Hepatocyte (in vitro differentiated cells): ENCODE data around the gene UGCG. TPM values are rescaled to one million over a fixed set of nuclear protein-coding genes. Genes with fewer than 3 reads are reported as not detected.

ENCODE experiments used
- DNase-seq: peaks from one replicate; pipeline ENCODE4 v3.0.0-alpha.2; 2016; ENCODE audit warnings: low spot score
- H2AFZ ChIP-seq: fragments of 200-600 bp; sonication (generic); 2 replicates; pipeline ENCODE4 v1.6.0; 2016; ENCODE audit warnings: antibody characterized with exemption, mild to moderate bottlenecking
- H3K27ac ChIP-seq: fragments of 200-600 bp; sonication (generic); 2 replicates; pipeline ENCODE4 v1.5.1; 2016; ENCODE audit warnings: mild to moderate bottlenecking
- H3K27me3 ChIP-seq: fragments of 200-600 bp; sonication (generic); 2 replicates; pipeline ENCODE4 v1.6.1; 2016
- H3K36me3 ChIP-seq: fragments of 200-600 bp; sonication (generic); replicated peaks from 2 replicates; pipeline ENCODE4 v1.5.1; 2016; ENCODE audit warnings: low read depth; ENCODE audit not compliant: insufficient read depth
- H3K4me1 ChIP-seq: fragments of 200-600 bp; sonication (generic); 2 replicates; pipeline ENCODE4 v1.5.1; 2016; ENCODE audit warnings: mild to moderate bottlenecking, moderate library complexity; ENCODE audit not compliant: insufficient read depth
- H3K4me2 ChIP-seq: fragments of 200-600 bp; sonication (generic); 2 replicates; pipeline ENCODE4 v1.6.0; 2016
- H3K4me3 ChIP-seq: fragments of 200-600 bp; sonication (generic); 2 replicates; pipeline ENCODE4 v1.5.1; 2016; ENCODE audit warnings: mild to moderate bottlenecking
- H3K79me2 ChIP-seq: fragments of 200-600 bp; sonication (generic); 2 replicates; pipeline ENCODE4 v1.6.0; 2017; ENCODE audit warnings: mild to moderate bottlenecking
- H3K9me2 ChIP-seq: fragments of 200-600 bp; sonication (generic); replicated peaks from 2 replicates; pipeline ENCODE4 v1.6.0; 2017; ENCODE audit warnings: mild to moderate bottlenecking; ENCODE audit not compliant: insufficient read depth
- H3K9me3 ChIP-seq: fragments of 200-600 bp; sonication (generic); 2 replicates; pipeline ENCODE4 v1.5.1; 2016; ENCODE audit warnings: low read depth, mild to moderate bottlenecking
- H4K20me1 ChIP-seq: fragments of 200-600 bp; sonication (generic); 2 replicates; pipeline ENCODE4 v1.6.0; 2016; ENCODE audit warnings: mild to moderate bottlenecking; ENCODE audit not compliant: insufficient read depth, poor library complexity, severe bottlenecking
- CTCF ChIP-seq: fragments of 200-600 bp; sonication (generic); IDR thresholded peaks from 2 replicates; pipeline ENCODE4 v1.5.1; 2016; ENCODE audit warnings: antibody characterized with exemption, mild to moderate bottlenecking; ENCODE audit not compliant: poor library complexity
- EZH2 ChIP-seq: fragments of 200-600 bp; sonication (generic); IDR thresholded peaks from 2 replicates; pipeline ENCODE4 v1.6.1; 2016; ENCODE audit warnings: antibody characterized with exemption, mild to moderate bottlenecking, borderline replicate concordance
- EZH2phosphoT487 ChIP-seq: fragments of 200-600 bp; sonication (generic); IDR thresholded peaks from one replicate; pipeline ENCODE4 v1.6.1; 2018; ENCODE audit warnings: antibody characterized with exemption, mild to moderate bottlenecking, low read depth, moderate library complexity; ENCODE audit not compliant: unreplicated experiment, severe bottlenecking
- WGBS: methylation state at CpG from one replicate; pipeline ENCODE4 v1.1.6; 2016; ENCODE audit warnings: low lambda C conversion rate; ENCODE audit errors: missing lambda C conversion rate; 5-methylcytosine and 5-hydroxymethylcytosine counted together
- polyA plus RNA-seq: library from polyadenylated mRNA; unstranded; fragments of >200 nt; fragmentation: Nextera tagmentation; extraction: Ambion mirVana; gene quantifications from 2 replicates; pipeline ENCODE4 v1.2.1, GENCODE V29; 2016
- total RNA-seq: library from RNA; depleted of rRNA; stranded (reverse); fragments of >200 nt; gene quantifications from 2 replicates; pipeline ENCODE4 v1.2.3, GENCODE V29; 2014

Gene UGCG
- total and polyA plus RNA-seq, 2 experiments from 2014 or later, result 54.6 to 107 TPM

GRCh38 chr9:111928359-111928720 is 31.7 kb downstream of the UGCG start:
- H3K36me3 ChIP-seq, result no peaks in the 10 kb centered on the region
- no peaks in the 10 kb centered on the region for H4K20me1 ChIP-seq
- no peaks in the 10 kb centered on the region for H3K9me3 ChIP-seq
- H2AFZ ChIP-seq, result no peak overlapping the region
- H3K4me3 ChIP-seq, result no peak overlapping the region
- no peaks in the 10 kb centered on the region for H3K9me2 ChIP-seq
- H3K79me2 ChIP-seq, result peaks cover 42% of the 10 kb centered on the region
- no peak for TF ChIP-seq CTCF
- no peak for TF ChIP-seq EZH2
- no peak for TF ChIP-seq EZH2phosphoT487
- H3K4me1 ChIP-seq, result no peaks in the 10 kb centered on the region
- peak overlapping the region; percentile 50 for H3K27ac ChIP-seq
- no peaks in the 10 kb centered on the region for H3K27me3 ChIP-seq
- no peak for DNase-seq
- no peak overlapping the region for H3K4me2 ChIP-seq

DNA sequence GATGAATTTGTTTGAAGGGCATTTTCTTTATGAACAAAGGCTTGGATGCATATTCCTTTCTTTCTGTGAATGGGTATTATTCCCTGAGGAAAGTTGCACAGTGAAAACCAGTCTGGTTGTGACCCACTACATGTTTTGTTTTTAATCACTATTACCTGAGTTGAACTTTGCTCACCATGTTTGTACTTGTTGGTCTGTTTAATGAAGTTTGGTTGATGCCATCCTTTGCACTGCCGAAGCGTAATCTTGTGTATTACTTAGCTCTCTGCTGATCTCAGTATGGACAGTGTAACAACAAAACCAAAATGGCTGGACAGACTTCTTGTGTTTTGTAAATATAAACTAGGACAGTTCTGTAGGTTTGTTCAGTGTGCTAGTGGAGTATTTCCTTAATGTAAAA is 38.1 kb downstream of the UGCG start:
- H3K4me2 ChIP-seq, result no peak overlapping the region
- H2AFZ ChIP-seq, result no peak overlapping the region
- no peaks in the 10 kb centered on the region for H3K36me3 ChIP-seq
- H3K4me1 ChIP-seq, result no peaks in the 10 kb centered on the region
- peaks cover 9% of the 10 kb centered on the region for H3K79me2 ChIP-seq
- H3K9me2 ChIP-seq, result no peaks in the 10 kb centered on the region
- no peak overlapping the region for H3K27ac ChIP-seq
- H3K27me3 ChIP-seq, result no peaks in the 10 kb centered on the region
- TF ChIP-seq EZH2phosphoT487 (no peak), EZH2 (no peak), CTCF (no peak)
- no peaks in the 10 kb centered on the region for H3K9me3 ChIP-seq
- 93% methylated on average over 2 of the region's 2 CpGs for WGBS
- DNase-seq, result no peak
- no peak overlapping the region for H3K4me3 ChIP-seq
- H4K20me1 ChIP-seq, result no peaks in the 10 kb centered on the region

DNA sequence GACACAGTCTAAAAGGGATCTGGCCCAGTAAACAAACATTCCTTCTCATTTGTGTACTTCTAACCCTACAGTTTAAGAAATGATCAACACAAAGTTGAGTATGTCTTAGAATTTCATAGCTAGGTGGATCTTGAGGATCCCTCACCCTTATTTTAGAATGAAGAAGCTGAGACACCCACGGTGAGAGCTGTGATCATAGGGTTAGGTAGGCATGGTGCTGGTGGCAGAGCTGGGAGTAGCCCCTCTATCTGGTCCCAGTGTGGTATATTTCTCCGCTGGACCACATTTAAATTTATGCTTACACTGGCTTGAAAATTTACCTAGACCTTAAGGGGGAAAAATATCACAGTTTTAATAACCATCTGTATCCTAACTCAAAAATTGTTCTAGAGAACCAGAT is 39.8 kb downstream of the UGCG start:
- Histone ChIP-seq H3K27me3 (no peaks in the 10 kb centered on the region), H3K4me1 (no peaks in the 10 kb centered on the region), H3K9me2 (no peaks in the 10 kb centered on the region), H4K20me1 (no peaks in the 10 kb centered on the region), H3K27ac (peak overlapping the region; percentile 18), H3K79me2 (peaks cover 6% of the 10 kb centered on the region), H3K4me2 (no peak overlapping the region), H2AFZ (no peak overlapping the region), H3K9me3 (no peaks in the 10 kb centered on the region), H3K4me3 (no peak overlapping the region), H3K36me3 (no peaks in the 10 kb centered on the region)
- no peak for DNase-seq
- WGBS, result 100% methylated on average over 2 of the region's 2 CpGs
- TF ChIP-seq EZH2phosphoT487, result no peak
- no peak for TF ChIP-seq CTCF
- TF ChIP-seq EZH2, result no peak

- Histone ChIP-seq H3K36me3 (no peaks in the 10 kb centered on the region), H3K79me2 (peaks cover 4% of the 10 kb centered on the region), H4K20me1 (no peaks in the 10 kb centered on the region), H3K4me3 (no peak overlapping the region), H3K4me1 (no peaks in the 10 kb centered on the region), H3K9me3 (no peaks in the 10 kb centered on the region), H3K9me2 (no peaks in the 10 kb centered on the region), H3K4me2 (no peak overlapping the region), H3K27ac (peak overlapping the region; percentile 28), H3K27me3 (no peaks in the 10 kb centered on the region), H2AFZ (no peak overlapping the region)
- DNase-seq, result no peak
- WGBS, result 93% methylated on average over 2 of the region's 2 CpGs
- TF ChIP-seq EZH2phosphoT487 (no peak), CTCF (no peak), EZH2 (no peak)
Observed at GRCh38 chr9:111937301-111937700, 40.7 kb downstream of the UGCG start.
